K562 (cell line): ENCODE data around the gene CENPU. TPM values are rescaled to one million over a fixed set of nuclear protein-coding genes. Genes with fewer than 3 reads are reported as not detected.

ENCODE experiments used
- CHAMP1 ChIP-seq: fragments of 450-650 bp; IDR thresholded peaks from 2 replicates; pipeline ENCODE4 v1.6.1; 2016; ENCODE audit warnings: mild to moderate bottlenecking
- CREB3L1 ChIP-seq: fragments of 450-650 bp; IDR thresholded peaks from 2 replicates; pipeline ENCODE4 v1.6.1; 2014; ENCODE audit warnings: low read depth, mild to moderate bottlenecking, moderate library complexity, borderline replicate concordance
- CTBP1 ChIP-seq: fragments of 450-650 bp; IDR thresholded peaks from 2 replicates; pipeline ENCODE4 v1.6.1; 2016; ENCODE audit warnings: borderline replicate concordance
- ELF2 ChIP-seq: fragments of 250-450 bp; sonication (Bioruptor Pico); IDR thresholded peaks from 2 replicates; pipeline ENCODE4 v1.5.0; 2021; ENCODE audit warnings: mild to moderate bottlenecking
- LEF1 ChIP-seq: fragments of 450-650 bp; IDR thresholded peaks from 2 replicates; pipeline ENCODE4 v1.6.1; 2016; ENCODE audit warnings: mild to moderate bottlenecking
- MEF2A ChIP-seq: IDR thresholded peaks from 2 replicates; pipeline ENCODE4 v1.6.1; 2011; ENCODE audit warnings: low read depth, mild to moderate bottlenecking, low read length, moderate library complexity; ENCODE audit not compliant: control insufficient read depth
- NCOA1 ChIP-seq: fragments of 450-650 bp; IDR thresholded peaks from 2 replicates; pipeline ENCODE4 v1.6.1; 2016; ENCODE audit warnings: low read depth
- PKNOX1 ChIP-seq: fragments of 450-650 bp; IDR thresholded peaks from 2 replicates; pipeline ENCODE4 v1.6.1; 2016
- SIRT6 ChIP-seq: IDR thresholded peaks from one replicate; pipeline ENCODE4 v1.6.1; 2012; ENCODE audit warnings: low read depth, mild to moderate bottlenecking, control low read depth, inconsistent platforms, low read length, moderate library complexity
- TFAP4 ChIP-seq: sonication (generic); formaldehyde crosslinking; IDR thresholded peaks from 2 replicates; pipeline ENCODE4 v1.8.0; 2022; ENCODE audit warnings: missing genetic modification reagents, mild to moderate bottlenecking, moderate library complexity, borderline replicate concordance
- XRCC5 ChIP-seq: fragments of 200-400 bp; formaldehyde crosslinking; IDR thresholded peaks from 2 replicates; pipeline ENCODE4 v1.6.1; 2017; ENCODE audit warnings: low read depth, mild to moderate bottlenecking, low read length
- ZBTB11 ChIP-seq, 3 experiments: fragments of 200-800 bp in 1 of 3; fragments of 250-450 bp in 1 of 3; fragments of 450-650 bp in 1 of 3; sonication (Bioruptor Pico) in 1 of 3; sonication (Bioruptor generic) in 1 of 3; formaldehyde crosslinking in 1 of 3; IDR thresholded peaks; 2 replicates each; pipeline versions ENCODE4 v1.6.1 to v1.8.0; 2016 to 2022; ENCODE audit warnings: mild to moderate bottlenecking in 2 of 3, missing genetic modification characterization in 2 of 3, missing compliant biosample characterization in 1 of 3, moderate library complexity in 1 of 3
- ZBTB2 ChIP-seq: fragments of 450-650 bp; IDR thresholded peaks from 2 replicates; pipeline ENCODE4 v1.6.1; 2016; ENCODE audit warnings: antibody characterized with exemption
- ZNF75A ChIP-seq: fragments of 450-650 bp; formaldehyde crosslinking; IDR thresholded peaks from 2 replicates; pipeline ENCODE4 v1.4.0; 2020; ENCODE audit warnings: mild to moderate bottlenecking
- ZNF766 ChIP-seq: fragments of 200-800 bp; sonication (Bioruptor generic); conservative IDR thresholded peaks from 2 replicates; pipeline ENCODE4 v1.6.1; 2016; ENCODE audit warnings: missing genetic modification characterization, missing compliant biosample characterization
- polyA plus RNA-seq, 8 experiments: library from polyadenylated mRNA; depleted of rRNA in 4 of 8; stranded (reverse) in 5 of 8; unstranded in 3 of 8; fragments of >200 nt; fragmentation: Nextera tagmentation in 2 of 8; fragmentation: Illumina TruSeq in 1 of 8; extraction: Ambion mirVana in 2 of 8; extraction: Trizol in 1 of 8; gene quantifications; 2 replicates each; pipeline versions ENCODE4 v1.2.1 to v1.2.3, GENCODE V29; 2011 to 2014; ENCODE audit warnings: inconsistent platforms in 1 of 8, missing spikeins in 1 of 8
- total RNA-seq, 7 experiments: library from RNA; depleted of rRNA in 6 of 7; stranded (reverse); fragments of >200 nt in 6 of 7; fragmentation: Illumina TruSeq in 2 of 7; extraction: Trizol in 2 of 7; gene quantifications; 2 replicates each; pipeline versions ENCODE4 v1.2.1 to v1.2.3, GENCODE V29; 2011 to 2021; ENCODE audit warnings: low replicate concordance in 1 of 7

The CENPU gene
- total and polyA plus RNA-seq, 9 of the 15 experiments (the other 6 are each of a cell fraction or from before 2014, with no cell fraction given) = 39.4 to 98.7 (median 84.3) TPM

- TF ChIP-seq CHAMP1 (no peak), ELF2 (CRISPR knock-in tag) (no peak), LEF1 (no peak), SIRT6 (no peak), NCOA1 (peak; percentile 64; the same call in 1 of the 2 replicates), ZBTB11 (CRISPR knock-in tag; IDR thresholded peaks at IDR 0.05) (no peak), ZNF766 (CRISPR knock-in tag) (peak; percentile 70; the same call in 1 of the 2 replicates), ZNF75A (CRISPR knock-in tag) (no peak), PKNOX1 (no peak), CREB3L1 (no peak), CTBP1 (peak; percentile 54; the same call in 1 of the 2 replicates), ZBTB2 (no peak), XRCC5 (no peak), TFAP4 (CRISPR knock-in tag) (peak; percentile 65), MEF2A (no peak)
These were observed 13.3 kb upstream of the CENPU start (continued) for GRCh38 chr4:184747034-184747830.
